Dermis microvascular lymphatic vessel endothelial cell (primary cell): ENCODE results near the gene SESN1. TPM values are rescaled to one million over a fixed set of nuclear protein-coding genes. Genes with fewer than 3 reads are reported as not detected.
A peak's percentile ranks its signal among the peaks of the same experiment; 100 is the strongest.

Source experiments
- DNase-seq, 2 donors: peaks; one replicate each; pipeline versions ENCODE4 v3.0.0 to v3.0.0-alpha.2; 2010; ENCODE audit warnings: low read depth in 2 of 2
- total RNA-seq: library from RNA; depleted of rRNA; stranded (reverse); fragments of >200 nt; gene quantifications from 2 replicates; pipeline ENCODE4 v1.2.1, GENCODE V29; 2014

The SESN1 gene
- total RNA-seq, 1 donor from 2014 or later, result 33.6 TPM

DNA sequence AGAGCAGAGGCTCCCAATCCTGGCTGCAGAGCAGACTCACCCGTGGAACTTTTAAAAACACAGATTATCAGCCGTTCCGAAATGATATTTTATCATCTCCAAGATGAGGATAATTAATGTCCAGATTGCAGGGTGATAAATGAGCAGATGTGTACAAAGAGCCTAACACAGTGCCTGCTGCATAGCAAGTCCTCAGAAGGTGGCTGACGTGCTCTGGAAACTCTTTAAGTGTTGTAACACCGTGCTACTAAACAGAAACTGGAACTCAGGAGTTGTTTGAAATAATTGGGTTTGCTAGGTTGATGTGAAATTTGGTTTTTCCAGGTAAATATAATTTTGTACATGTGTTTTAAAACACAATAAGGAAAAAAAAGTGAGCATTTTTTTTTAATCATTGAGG is 128.4 kb downstream of the SESN1 start:
- no peak for DNase-seq

DNA sequence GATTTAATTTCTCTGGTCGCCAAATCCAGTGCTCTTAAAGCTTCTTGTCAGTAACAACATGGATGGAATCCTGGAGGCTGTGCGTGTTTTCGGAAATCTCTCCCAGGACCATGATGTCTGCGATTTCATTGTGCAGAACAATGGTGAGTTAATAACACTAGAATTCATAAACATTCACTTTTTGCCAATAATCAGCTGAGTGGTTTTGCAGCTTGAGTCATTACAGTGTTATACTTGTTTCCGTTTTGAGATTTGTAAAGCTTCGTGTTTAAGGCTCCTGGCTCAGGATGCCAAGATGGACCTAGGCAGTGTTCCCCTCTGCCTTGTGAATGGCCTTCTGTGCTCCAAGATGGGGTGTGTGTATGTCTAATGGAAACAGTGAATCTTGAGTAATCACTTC is 132.7 kb downstream of the SESN1 start:
- peak in 1 of 2 donors; percentile 47 for DNase-seq

DNA sequence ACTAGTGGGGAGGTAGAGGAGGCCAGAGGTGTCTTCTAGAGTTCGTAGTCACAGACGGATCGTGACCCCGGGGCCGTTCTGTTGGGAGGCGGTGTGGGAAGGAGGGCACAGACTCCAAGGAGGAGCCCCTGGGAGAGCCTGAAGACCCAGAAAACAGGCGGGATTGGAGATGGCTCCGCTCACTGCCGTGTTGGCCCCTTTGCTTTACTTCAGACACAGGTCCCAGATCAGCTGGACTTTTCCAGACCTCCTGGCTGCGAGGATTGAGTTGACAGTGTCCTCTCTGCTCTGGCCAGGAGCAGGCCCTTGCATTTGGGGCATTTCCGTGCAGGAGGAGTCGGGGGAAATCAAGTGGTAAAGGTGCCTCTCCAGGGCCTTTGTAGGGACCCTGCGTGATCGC is 133.6 kb downstream of the SESN1 start:
- no peak for DNase-seq

DNA sequence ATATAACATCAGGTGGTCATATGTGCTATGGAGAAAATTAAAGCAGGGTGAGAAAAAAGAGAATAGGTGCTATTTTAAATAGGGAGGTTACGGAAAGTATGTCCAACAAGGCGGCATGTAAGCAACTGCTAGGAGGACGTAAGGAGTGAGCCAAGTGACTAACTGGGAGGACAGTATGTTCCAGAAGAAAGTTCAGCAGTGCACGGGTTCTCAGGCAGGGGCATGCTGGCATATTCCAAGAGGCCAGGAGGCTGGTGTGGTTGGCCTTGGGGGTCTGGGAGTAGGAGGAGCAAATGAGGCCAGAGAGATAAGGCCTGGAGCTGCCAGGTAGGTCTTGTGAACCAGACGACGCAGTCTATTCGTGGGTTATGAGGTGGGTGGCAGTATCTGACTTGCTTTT is 134.0 kb downstream of the SESN1 start:
- DNase-seq, result no peak

DNA sequence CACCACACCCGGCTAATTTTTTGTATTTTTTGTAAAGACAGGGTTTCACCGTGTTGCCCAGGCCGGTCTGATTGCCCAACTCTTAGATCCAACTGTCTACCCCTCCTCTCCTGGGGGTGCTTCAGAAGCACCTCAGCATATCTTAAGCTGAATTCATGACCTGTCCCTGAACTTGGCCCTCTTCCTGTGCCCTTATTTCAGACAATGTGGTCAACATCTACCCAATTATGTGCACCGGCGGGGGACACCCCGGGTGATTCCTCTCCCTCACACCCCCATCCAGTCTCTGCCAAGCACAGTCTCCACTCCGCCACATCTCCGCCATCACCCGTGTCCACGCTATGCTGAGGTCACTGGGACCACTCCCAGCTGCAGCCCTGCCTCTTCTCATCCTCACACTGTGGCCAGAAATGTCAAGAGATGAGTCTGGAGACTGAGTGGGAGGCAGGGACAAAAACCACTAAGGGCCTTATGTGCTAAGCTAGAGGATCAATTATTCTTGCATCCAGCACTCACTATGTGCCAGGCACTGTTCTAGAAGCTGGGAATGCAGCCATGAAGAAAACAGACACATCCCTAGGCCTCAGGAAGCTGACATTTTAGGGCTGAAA is 134.6 kb downstream of the SESN1 start:
- DNase-seq, result no peak

DNA sequence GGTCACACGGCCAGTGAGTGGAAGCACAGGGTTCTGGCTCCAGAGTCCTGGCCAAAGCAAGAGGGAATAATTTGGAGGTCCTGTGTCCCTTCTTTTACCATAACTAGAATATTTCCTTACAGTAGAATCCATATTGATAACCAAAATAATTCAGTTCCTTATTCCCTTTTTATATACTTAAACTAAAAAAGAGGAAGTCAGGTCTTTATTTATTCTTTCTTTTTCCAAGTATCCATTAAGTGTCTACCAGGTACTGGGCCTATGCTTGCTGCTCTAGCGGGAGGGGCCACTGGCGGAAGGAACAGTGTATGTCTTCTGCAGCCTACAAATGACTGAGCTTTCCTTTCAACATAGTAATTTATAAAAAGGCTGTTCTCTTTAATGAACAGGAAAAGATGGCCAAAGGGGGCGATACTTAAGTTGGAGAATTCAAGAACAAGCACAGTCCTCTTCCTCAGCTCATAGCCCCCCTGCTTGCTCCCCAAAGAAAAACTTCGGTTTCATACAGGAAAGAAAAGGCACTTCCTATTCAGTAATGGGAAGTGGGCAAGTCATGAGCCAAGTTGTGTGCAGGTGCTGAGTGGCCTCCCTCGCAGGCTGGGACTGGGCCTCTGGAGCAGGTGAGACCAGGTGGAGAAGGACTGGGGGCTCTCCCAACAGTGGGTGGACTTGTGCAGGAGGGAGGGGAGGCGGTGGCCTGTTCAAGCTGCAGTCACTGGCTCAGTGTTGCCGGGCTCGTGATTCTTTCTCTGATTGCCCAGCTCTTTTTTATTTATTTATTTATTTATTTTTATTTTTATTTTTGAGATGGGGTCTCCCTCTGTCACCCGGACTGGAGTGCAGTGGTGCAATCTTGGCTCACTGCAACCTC is 135.5 kb downstream of the SESN1 start:
- DNase-seq, result no peak

DNA sequence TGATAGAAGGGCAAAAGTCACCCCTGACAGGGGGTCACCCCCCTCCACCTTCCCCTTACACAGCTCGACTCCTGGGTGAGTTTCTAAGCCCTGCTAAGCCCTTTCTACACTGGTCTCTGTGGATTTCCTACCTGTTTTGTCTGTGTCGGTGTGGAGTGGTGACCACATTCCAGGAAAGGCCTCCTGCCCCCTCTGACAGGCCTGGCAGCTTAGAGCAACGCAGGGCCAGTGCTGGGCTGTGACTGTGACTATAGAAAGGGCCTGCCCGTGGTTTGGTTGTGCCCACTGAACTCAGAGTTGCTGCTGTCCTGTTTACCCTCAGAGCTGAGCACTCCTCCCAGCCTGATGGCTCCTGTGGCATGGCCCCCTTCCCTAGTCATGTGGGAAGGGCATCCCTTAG is 137.4 kb downstream of the SESN1 start:
- no peak for DNase-seq

DNA sequence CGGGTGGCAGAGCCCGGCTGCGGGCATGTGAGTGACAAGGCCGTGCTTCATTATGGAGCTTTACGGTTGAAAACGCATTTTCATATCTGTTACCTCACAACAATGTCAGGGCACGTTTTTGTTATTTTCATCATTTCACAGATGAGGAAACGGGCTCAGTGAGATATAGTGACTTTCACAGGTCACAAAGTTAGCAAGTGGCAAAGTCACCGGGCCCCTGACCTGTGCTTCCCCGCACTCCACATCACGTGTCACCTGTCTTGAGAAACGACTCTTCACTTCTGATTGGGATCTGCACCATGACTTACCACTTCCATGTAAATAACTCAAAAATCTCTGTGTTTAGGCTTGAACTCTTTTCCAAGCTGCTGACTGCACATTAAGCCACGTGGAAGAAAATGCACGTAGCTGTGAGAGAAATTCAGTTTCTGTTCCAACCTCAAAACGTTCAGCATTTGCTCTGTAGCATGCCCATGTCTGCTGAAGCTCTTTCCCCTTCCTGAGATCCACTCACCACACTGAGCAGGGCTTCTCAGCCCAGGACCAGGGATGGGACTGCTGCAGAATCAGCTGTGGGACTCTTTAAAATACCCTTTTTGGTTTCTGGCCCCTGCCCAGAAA is 139.2 kb downstream of the SESN1 start:
- DNase-seq, result no peak

DNA sequence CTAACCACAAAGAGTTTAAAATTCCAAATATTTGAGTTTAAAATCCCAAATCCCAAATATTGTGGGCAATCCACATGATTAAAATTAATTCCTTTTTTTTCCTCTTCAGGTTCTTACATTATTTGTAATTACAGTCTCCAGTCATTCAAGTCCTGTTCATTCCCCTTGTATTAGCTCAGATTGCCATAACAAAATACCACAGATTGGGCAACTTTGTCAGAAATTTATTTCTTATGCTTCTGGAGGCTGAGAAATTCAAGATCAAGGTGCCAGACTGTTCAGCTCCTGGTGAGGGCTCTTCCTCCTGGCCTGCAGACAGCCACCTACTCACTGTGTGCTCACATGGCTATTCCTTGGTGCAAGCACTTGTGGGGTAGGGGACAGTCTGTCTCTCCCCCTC is 141.0 kb downstream of the SESN1 start:
- no peak for DNase-seq

DNA sequence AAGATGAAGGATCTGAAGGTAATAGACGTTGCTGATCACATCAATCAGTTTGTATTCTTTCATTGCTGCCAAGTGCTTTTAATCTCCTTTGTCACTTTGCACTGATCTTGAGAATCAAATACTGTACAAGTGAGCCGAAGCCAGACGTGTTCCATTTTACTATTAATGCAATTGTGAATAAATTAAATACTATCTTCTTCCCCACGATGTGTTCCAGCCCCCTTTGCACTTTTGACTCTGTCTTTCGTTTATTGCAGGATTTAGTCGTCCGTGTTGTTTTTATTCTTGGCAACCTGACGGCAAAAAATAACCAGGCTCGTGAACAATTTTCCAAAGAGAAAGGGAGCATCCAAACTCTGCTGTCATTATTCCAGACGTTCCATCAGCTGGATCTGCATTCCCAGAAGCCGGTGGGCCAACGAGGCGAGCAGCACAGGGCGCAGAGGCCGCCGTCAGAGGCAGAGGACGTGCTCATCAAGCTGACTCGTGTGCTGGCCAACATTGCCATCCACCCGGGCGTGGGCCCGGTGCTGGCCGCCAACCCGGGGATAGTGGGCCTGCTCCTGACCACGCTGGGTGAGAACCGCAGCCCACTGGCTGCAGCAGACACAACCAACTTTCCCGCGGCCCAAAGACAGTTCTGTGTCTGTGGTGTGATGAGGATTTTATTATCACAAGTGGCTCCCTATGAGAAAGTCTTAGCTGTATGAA is 141.7 kb downstream of the SESN1 start:
- DNase-seq, result no peak

DNA sequence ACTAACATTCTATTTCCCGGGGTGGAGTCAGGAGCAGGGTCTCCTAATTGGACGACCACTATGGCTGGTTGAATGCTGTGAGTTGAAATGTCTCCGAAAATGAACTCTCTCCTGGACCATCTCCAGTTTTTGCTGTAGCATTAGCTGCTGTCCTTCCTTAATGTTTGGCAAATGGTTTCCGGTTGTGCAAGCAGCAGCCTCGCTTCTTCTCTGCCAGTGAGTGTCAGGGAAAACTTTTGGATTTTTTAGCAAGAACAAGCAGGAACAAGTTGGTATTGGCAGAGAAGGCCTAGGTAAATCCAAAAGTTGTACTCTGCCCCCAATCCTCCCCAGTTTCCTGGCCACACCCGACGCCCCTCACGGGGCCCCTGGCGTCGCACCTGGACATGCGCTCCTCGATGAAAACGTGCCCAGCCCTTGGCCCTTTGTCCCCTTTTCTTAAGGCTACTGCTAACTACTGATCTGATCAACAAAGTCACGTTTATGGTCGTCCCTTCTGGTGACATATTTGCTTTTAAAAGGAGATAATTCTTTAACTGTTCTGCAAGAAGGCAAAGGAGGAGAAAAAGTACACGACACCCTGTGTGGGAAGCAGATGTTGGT is 143.2 kb downstream of the SESN1 start:
- no peak for DNase-seq

DNA sequence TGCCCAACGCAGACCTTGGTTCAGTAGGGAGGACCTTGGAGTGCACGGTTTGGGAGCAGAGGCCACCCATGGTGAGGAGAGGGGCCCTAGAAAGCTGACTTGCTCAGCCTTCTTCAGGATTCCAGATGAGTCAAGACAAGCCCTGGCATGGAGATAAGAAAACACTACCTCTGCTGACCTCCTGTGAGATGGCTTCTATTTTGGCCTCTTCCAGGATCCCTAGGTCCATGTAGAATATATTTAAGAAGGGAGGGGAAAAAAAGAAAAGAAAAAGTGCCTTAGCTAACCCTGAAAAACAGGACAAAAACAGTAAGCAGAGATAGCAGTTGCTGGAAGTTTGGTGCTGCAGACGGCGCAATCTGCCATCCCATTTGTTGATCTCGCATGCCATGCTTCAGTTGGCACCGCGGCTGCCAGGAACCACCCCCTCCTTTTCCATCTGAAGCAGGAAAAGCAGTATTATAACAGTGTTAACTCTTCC is 146.4 kb downstream of the SESN1 start:
- DNase-seq, result peak in 1 of 2 donors; percentile 30

DNA sequence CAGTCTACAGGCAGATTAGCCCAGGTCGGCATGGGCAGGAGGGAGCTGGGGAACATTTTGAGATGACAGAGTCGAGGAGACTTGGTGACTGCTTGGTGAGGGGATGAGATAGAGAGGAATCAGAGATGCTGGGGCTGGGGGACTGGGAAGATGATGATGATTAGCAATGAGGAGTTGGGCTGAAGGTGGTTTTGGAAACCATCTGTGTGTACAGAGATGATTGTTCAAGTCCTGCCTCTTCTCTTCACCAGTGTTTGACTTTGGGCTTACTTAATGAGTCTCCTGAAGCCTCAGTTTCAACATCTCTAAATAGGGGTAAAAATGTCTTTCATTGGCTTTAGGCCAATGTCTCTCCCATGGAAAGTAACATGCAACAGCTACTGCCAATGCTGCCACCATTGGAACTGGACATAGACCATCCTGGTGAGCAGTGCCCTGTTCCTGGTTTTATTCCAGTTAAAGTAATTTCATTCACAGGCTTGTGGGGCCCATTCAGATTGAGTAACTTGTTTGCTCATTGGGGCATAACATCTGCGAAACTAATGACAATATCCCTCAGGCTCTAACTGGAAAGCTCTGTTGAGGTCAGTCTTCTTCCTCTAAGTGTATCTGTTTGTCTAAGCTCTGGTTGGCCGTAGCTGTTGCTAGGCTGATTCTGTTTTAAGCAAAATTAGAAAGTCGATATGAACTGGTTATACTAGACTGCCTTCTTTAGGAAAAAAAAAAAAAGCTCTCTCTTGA is 147.4 kb downstream of the SESN1 start:
- DNase-seq, result no peak

DNA sequence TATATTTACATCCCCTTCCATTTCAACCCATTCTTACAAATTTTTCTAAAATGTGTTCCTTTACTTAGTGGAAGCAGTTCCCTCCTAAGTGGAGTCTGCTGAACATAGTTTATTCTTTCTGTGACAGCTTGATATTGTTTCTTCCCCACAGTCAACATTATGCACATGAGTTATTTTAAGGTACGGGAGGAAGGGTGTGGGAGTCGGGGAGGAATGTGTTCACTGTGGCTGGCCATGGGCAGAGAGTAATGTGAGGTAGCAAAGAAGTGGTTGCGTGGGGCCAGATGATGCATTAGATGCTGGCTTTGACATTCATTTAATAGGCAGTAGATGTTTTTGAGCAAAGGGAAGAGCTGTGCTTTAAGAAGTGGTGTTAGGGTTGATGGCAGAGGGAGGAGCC is 148.0 kb downstream of the SESN1 start:
- DNase-seq, result no peak

DNA sequence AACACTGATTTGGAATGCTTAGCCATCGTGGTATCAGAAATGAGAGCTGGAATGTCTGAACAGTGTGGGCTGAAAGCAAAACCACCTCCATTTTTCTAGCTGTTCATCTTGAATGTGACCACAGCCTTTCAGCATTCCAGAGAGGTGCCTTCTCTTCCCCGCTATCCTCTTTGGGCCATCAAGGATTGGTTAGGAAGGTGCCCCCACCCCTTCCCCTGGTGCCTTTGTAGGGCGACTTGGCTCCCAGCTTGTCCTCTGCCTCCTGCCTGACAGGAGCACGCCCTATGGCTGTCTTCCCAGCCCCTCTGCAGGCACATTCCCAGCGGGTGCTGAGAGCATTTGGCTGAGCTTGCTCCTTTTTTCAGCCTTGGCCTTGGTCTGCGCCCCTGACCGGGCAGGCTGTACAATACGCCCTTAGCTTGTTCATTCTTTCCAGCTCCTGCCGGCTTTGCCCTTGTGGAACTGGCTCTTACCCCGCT is 148.9 kb downstream of the SESN1 start:
- DNase-seq, result no peak

DNA sequence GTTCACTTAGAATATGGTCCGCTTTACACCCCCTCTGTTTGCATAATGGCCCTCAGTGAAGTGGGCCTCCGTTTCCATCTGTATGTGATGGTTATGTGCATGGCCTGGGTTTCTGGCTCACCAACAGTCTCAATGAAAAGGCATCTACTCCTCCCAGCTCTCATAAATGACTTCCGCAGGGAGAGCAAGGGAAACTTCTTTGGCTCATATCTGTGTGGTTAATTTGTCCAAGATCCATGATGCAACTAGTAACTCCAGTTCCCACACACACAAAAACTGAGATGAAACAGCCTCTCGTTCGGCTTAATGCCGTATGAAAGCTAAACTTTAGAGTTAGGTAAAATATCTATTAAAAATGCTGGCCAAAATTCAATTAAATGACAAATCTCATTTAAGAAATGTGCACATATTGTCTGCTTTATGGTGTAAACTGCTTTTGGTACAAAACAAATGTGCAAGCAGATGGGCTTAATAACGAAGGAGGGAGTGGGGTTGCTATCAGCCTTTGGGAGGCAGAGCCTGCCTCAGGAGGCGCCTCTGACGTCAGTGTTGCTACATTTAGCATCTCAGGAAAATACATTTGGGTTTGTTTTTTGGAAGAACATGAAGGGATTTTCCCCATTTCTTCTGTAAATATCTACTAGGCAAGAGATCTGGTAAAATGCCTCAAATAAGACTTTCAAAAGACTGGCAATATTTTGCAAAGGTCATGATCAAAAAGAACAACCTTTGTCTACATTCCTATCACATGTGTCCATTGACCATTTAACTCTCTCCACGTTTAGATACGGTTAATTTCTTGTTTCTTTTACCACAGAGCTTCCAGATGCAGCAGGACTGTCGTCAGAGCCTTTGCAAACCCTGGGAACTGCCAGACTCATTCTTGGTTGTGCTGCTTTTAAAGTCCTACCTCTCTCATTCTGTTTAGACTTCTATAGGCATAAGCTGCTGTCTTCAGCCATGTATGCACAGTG is 149.7 kb downstream of the SESN1 start:
- DNase-seq, result no peak

DNA sequence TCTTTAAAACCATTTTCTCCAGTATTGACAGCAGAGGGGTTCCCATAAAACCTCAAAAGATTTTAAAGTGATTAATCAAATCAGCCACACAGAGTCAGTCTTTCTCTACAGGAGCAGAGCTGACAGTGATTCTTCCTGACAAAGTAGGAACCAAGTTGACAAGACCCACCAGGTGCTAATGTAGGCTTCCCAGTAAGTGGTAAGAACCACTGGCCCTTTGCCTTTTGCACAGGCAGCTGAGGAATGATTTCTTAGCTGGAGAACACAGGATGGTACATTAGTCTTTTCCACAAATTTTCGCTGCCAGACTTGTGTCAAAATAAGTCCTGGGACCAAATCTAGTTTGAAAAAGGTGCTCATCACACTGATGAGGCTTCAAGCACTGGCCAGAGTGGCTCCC is 150.6 kb downstream of the SESN1 start:
- DNase-seq, result no peak

DNA sequence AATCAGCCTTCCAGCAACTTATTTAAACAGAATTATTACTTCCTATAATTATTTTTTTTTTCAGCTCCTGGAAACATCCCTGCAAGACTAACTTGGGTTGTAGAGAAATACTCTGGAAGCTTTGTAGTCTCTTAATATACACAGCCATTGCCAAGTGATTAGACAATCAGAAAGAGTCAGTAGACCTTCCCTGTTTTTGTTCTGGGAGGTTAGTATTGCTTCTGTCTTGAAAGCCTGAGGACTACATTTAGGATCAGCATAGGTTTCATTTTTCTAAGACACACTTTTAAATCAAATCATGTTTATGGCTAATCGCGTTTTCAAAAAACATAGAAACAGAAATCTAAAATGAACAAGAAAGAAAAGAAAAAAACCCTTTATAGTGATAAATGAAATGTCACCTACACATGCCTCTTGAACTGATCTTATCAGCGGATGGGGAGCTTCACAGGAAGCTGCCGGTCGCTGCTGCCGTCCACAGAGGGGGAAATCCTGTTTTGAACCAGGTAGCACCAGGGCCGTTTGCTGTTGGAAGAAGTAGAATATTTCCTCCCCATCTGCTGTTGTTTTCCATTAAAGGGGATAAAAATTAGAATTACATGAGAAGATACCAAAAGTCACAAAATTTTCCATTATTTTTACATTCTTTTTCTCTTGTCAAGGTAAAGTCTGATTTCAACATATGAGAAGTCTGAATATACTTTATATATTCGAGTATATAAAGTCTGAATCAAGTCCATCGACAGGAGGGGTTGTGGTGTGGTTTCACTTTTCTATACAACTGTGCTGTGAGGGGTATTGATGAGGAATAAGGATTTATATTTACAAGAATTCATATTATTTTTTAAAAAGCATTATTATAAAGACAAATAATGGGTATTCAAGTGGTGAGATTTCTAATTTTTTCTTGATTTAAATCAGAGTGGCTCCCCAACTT is 151.8 kb downstream of the SESN1 start:
- peak; percentile 11 to 16 for DNase-seq
